SK-N-SH (cell line): ENCODE measurements around the gene GAS2L2. TPM values are rescaled to one million over a fixed set of nuclear protein-coding genes. Genes with fewer than 3 reads are reported as not detected.

ENCODE experiments used
- CTCF ChIA-PET: fragments of 300-600, 350-600 bp; formaldehyde crosslinking; extraction: SDS; loops from one replicate; lab custom pipeline; 2021; lab: Yijun Ruan, JAX
- POLR2A ChIA-PET: fragments of 350-600 bp; sonication (Branson Sonifier 250); formaldehyde crosslinking; extraction: SDS; loops from one replicate; lab custom pipeline; 2020; ENCODE audit warnings: antibody characterized with exemption, inconsistent platforms; lab: Yijun Ruan, JAX
- DNase-seq: peaks from one replicate; pipeline ENCODE4 v3.0.0; 2012
- H2AFZ ChIP-seq: fragments of 200-600 bp; sonication (generic); 2 replicates; pipeline ENCODE4 v1.8.1; 2016; ENCODE audit warnings: antibody characterized with exemption, mild to moderate bottlenecking, low read depth
- H3F3A ChIP-seq: fragments of 200-600 bp; sonication (generic); replicated peaks from 2 replicates; pipeline ENCODE3; 2016; ENCODE audit warnings: antibody characterized with exemption, mild to moderate bottlenecking; ENCODE audit not compliant: insufficient read depth
- H3K27ac ChIP-seq, 2 experiments: fragments of 200-500 bp in 1 of 2; fragments of 200-600 bp in 1 of 2; sonication (Bioruptor generic) in 1 of 2; sonication (generic), shearing (Covaris generic) in 1 of 2; 2 replicates each; pipeline versions ENCODE4 v1.5.1 to v1.6.1; 2014 to 2016; ENCODE audit warnings: low read depth in 2 of 2, inconsistent platforms in 1 of 2, low read length in 1 of 2, mild to moderate bottlenecking in 1 of 2, mixed read lengths in 1 of 2
- H3K27me3 ChIP-seq: fragments of 200-600 bp; sonication (generic), shearing (Covaris generic); 2 replicates; pipeline ENCODE4 v1.6.1; 2016; ENCODE audit warnings: mixed run types; ENCODE audit not compliant: insufficient read depth
- H3K36me3 ChIP-seq, 2 experiments: fragments of 200-500 bp in 1 of 2; fragments of 200-600 bp in 1 of 2; sonication (Bioruptor generic) in 1 of 2; sonication (generic) in 1 of 2; replicated peaks in 1 of 2; 2 replicates each; pipeline versions ENCODE3 to v1.5.1; 2014 to 2016; ENCODE audit warnings: low read length in 1 of 2, mild to moderate bottlenecking in 1 of 2; ENCODE audit not compliant: insufficient read depth in 2 of 2, control insufficient read depth in 1 of 2
- H3K4me1 ChIP-seq, 2 experiments: fragments of 200-500 bp in 1 of 2; fragments of 200-600 bp in 1 of 2; sonication (Bioruptor generic) in 1 of 2; sonication (generic), shearing (Covaris generic) in 1 of 2; 2 replicates each; pipeline versions ENCODE4 v1.5.1 to v1.6.1; 2014 to 2016; ENCODE audit warnings: low read depth in 1 of 2, low read length in 1 of 2, mixed run types in 1 of 2; ENCODE audit not compliant: insufficient read depth in 2 of 2, control insufficient read depth in 1 of 2
- H3K4me2 ChIP-seq: fragments of 200-600 bp; sonication (generic), shearing (Covaris generic); 2 replicates; pipeline ENCODE4 v1.6.1; 2017; ENCODE audit warnings: mixed run types
- H3K4me3 ChIP-seq, 2 experiments: fragments of 200-500 bp in 1 of 2; fragments of 200-600 bp in 1 of 2; sonication (Bioruptor generic) in 1 of 2; sonication (generic), shearing (Covaris generic) in 1 of 2; 2 replicates each; pipeline versions ENCODE4 v1.5.1 to v1.8.1; 2014 to 2016; ENCODE audit warnings: low read depth in 2 of 2, inconsistent platforms in 1 of 2, low read length in 1 of 2, mild to moderate bottlenecking in 1 of 2, mixed read lengths in 1 of 2, moderate library complexity in 1 of 2
- H3K79me2 ChIP-seq: fragments of 200-600 bp; sonication (generic); 2 replicates; pipeline ENCODE4 v1.8.1; 2017; ENCODE audit warnings: mild to moderate bottlenecking; ENCODE audit not compliant: insufficient read depth
- H3K9ac ChIP-seq: fragments of 200-600 bp; sonication (generic); 2 replicates; pipeline ENCODE4 v1.6.1; 2017; ENCODE audit warnings: mixed run types
- H3K9me2 ChIP-seq: fragments of 200-600 bp; sonication (generic); 2 replicates; pipeline ENCODE4 v1.6.1; 2017; ENCODE audit warnings: mixed run types
- H3K9me3 ChIP-seq: fragments of 200-600 bp; sonication (generic); 2 replicates; pipeline ENCODE4 v1.6.1; 2017; ENCODE audit warnings: mixed run types, mild to moderate bottlenecking, moderate library complexity
- H4K20me1 ChIP-seq: fragments of 200-600 bp; sonication (generic); 2 replicates; pipeline ENCODE4 v1.6.1; 2017; ENCODE audit warnings: mild to moderate bottlenecking, mixed run types; ENCODE audit not compliant: insufficient read depth
- CHD2 ChIP-seq: fragments of 150-350 bp; IDR thresholded peaks from 2 replicates; pipeline ENCODE4 v1.6.1; 2018; ENCODE audit warnings: low read length; ENCODE audit not compliant: partially characterized antibody
- CTCF ChIP-seq: fragments of 200-600 bp; sonication (generic); IDR thresholded peaks from 2 replicates; pipeline ENCODE4 v1.6.1; 2017; ENCODE audit warnings: antibody characterized with exemption, mild to moderate bottlenecking, moderate library complexity
- FOXM1 ChIP-seq: IDR thresholded peaks from 2 replicates; pipeline ENCODE4 v1.4.0; 2012; ENCODE audit warnings: low read depth, mild to moderate bottlenecking
- GATA2 ChIP-seq: sonication (generic); formaldehyde crosslinking; IDR thresholded peaks from 2 replicates; pipeline ENCODE4 v1.5.0; 2020; ENCODE audit warnings: mild to moderate bottlenecking, missing genetic modification reagents
- IRF3 ChIP-seq: fragments of 150-350 bp; IDR thresholded peaks from 2 replicates; pipeline ENCODE4 v1.6.1; 2016; ENCODE audit warnings: mild to moderate bottlenecking, low read depth, low read length
- MEF2A ChIP-seq: IDR thresholded peaks from 2 replicates; pipeline ENCODE4 v1.4.0; 2012; ENCODE audit warnings: low read depth, borderline replicate concordance
- MXI1 ChIP-seq: IDR thresholded peaks from 2 replicates; pipeline ENCODE4 v1.6.1; 2012; ENCODE audit warnings: mild to moderate bottlenecking, low read depth, low read length, improper control_type of control experiment
- NFIC ChIP-seq: IDR thresholded peaks from 2 replicates; pipeline ENCODE4 v1.4.0; 2012; ENCODE audit warnings: borderline replicate concordance
- RFX5 ChIP-seq: IDR thresholded peaks from 2 replicates; pipeline ENCODE4 v1.6.1; 2012; ENCODE audit warnings: mild to moderate bottlenecking, improper control_type of control experiment, low read length
- RXRA ChIP-seq: IDR thresholded peaks from 2 replicates; pipeline ENCODE4 v1.4.0; 2012; ENCODE audit warnings: low read depth, mild to moderate bottlenecking, borderline replicate concordance
- SMC3 ChIP-seq: IDR thresholded peaks from 2 replicates; pipeline ENCODE4 v1.6.1; 2012; ENCODE audit warnings: low read depth, low read length, improper control_type of control experiment
- TAF1 ChIP-seq: IDR thresholded peaks from 2 replicates; pipeline ENCODE4 v1.6.1; 2012; ENCODE audit warnings: low read depth, mild to moderate bottlenecking, low read length, moderate library complexity, borderline replicate concordance
- TCF12 ChIP-seq: IDR thresholded peaks from 2 replicates; pipeline ENCODE4 v1.4.0; 2012
- ZBTB33 ChIP-seq: IDR thresholded peaks from 2 replicates; pipeline ENCODE4 v1.4.0; 2012; ENCODE audit warnings: low read depth, borderline replicate concordance
- polyA plus RNA-seq, 3 experiments: library from polyadenylated mRNA; depleted of rRNA; stranded (reverse); fragments of >200 nt; gene quantifications; 2 replicates each; pipeline ENCODE4 v1.2.3, GENCODE V29; 2012
- TF ChIP-seq, protein P1 (sequence below): IDR thresholded peaks from 2 replicates; pipeline ENCODE4 v1.4.0; 2012; ENCODE audit warnings: low read depth, borderline replicate concordance

The GAS2L2 gene
- polyA plus RNA-seq, 1 of the 3 experiments (the other 2 are of a cell fraction) = not detected

GRCh38 chr17:35760587-35760986 lies 7.5 kb upstream of the GAS2L2 start, which contains the start of gene C17orf50 (continued):
- TF ChIP-seq CHD2 (no peak), RFX5 (no peak), SMC3 (no peak)
- TF ChIP-seq, protein P1, sequence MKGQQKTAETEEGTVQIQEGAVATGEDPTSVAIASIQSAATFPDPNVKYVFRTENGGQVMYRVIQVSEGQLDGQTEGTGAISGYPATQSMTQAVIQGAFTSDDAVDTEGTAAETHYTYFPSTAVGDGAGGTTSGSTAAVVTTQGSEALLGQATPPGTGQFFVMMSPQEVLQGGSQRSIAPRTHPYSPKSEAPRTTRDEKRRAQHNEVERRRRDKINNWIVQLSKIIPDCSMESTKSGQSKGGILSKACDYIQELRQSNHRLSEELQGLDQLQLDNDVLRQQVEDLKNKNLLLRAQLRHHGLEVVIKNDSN = no peak

GRCh38 chr17:35757243-35757642 lies 4.2 kb upstream of the GAS2L2 start:
- Histone ChIP-seq H4K20me1 (no peaks in the 10 kb centered on the region), H3F3A (no peaks in the 10 kb centered on the region), H2AFZ (no peak overlapping the region), H3K27me3 (no peaks in the 10 kb centered on the region), H3K4me3 (no peak overlapping the region), H3K27ac (no peak overlapping the region), H3K9me3 (no peaks in the 10 kb centered on the region), H3K36me3 (no peaks in the 10 kb centered on the region), H3K9me2 (no peaks in the 10 kb centered on the region), H3K79me2 (no peaks in the 10 kb centered on the region), H3K4me1 (peaks cover 0 to 10% of the 10 kb centered on the region in 2 experiments; a peak in 1 of 4 replicates), H3K9ac (no peak overlapping the region), H3K4me2 (no peak overlapping the region)
- TF ChIP-seq RXRA = no peak
- no peak for TF ChIP-seq TAF1
- no peak for TF ChIP-seq IRF3
- TF ChIP-seq MXI1 = no peak
- TF ChIP-seq, protein P1 = no peak
- no peak for TF ChIP-seq MEF2A
- no peak for TF ChIP-seq TCF12
- TF ChIP-seq SMC3 = no peak
- TF ChIP-seq ZBTB33 = no peak
- TF ChIP-seq GATA2 (CRISPR knock-in tag) = no peak
- no peak for TF ChIP-seq CTCF
- no peak for TF ChIP-seq FOXM1
- no peak for TF ChIP-seq NFIC
- ChIA-PET POLR2A (no interaction called here), CTCF (interaction anchor here (1.0 to 31.2 kb wide), 4 partner anchors 6 to 145 kb away, joined by 3 to 809 read pairs (median 94); partner anchors contain the start of genes GAS2L2 and TAF15)
- no peak for DNase-seq
